Adrenal gland (tissue), 19 donors: ENCODE measurements around the gene EXOC4. TPM values are rescaled to one million over a fixed set of nuclear protein-coding genes. Genes with fewer than 3 reads are reported as not detected.
"Not testable (repeated sequence)": the region's sequence is repeated elsewhere in the genome, so short reads cannot be mapped to it uniquely, and the experiment has no call there.

Experiments
- DNase-seq, 7 donors: peaks; one replicate each; pipeline ENCODE4 v3.0.0-alpha.2; 2019 to 2020
- H3K27ac ChIP-seq, 5 donors: fragments of 200-600 bp; sonication (generic) in 4 of 5; 1 replicate in 3 of 5; 2 replicates in 2 of 5; pipeline versions ENCODE4 v1.5.1 to v1.8.0; 2016 to 2020; ENCODE audit warnings: mild to moderate bottlenecking in 1 of 5
- H3K27me3 ChIP-seq: fragments of 200-600 bp; 2 replicates; pipeline ENCODE4 v1.8.0; 2021
- H3K36me3 ChIP-seq, 2 donors: fragments of 200-600 bp; replicated peaks in 1 of 2; 1 replicate in 1 of 2; 2 replicates in 1 of 2; pipeline versions ENCODE4 v1.5.1 to v1.8.0; 2018 to 2022
- H3K4me1 ChIP-seq, 2 donors: fragments of 200-600 bp; replicated peaks in 1 of 2; 1 replicate in 1 of 2; 2 replicates in 1 of 2; pipeline versions ENCODE4 v1.5.1 to v1.8.0; 2018 to 2021
- H3K4me3 ChIP-seq, 4 donors: fragments of 200-600 bp; sonication (generic) in 3 of 4; one replicate each; pipeline ENCODE4 v1.5.1; 2016 to 2018
- H3K9me3 ChIP-seq, 3 donors: fragments of 200-600 bp; sonication (generic) in 1 of 3; replicated peaks in 1 of 3; 1 replicate in 2 of 3; 2 replicates in 1 of 3; pipeline versions ENCODE4 v1.5.1 to v1.8.0; 2016 to 2021
- POLR2A ChIP-seq, 2 donors: fragments of 450-650 bp; IDR thresholded peaks; one replicate each; pipeline ENCODE4 v1.6.1; 2017; ENCODE audit warnings: antibody characterized with exemption in 2 of 2, mild to moderate bottlenecking in 2 of 2, moderate library complexity in 1 of 2
- WGBS, 4 donors: extraction: QIAGEN DNeasy Blood & Tissue Kit in 2 of 4; methylation state at CpG; one replicate each; pipeline versions ENCODE4 v1.1.5 to v1.1.7; 2013 to 2017; 5-methylcytosine and 5-hydroxymethylcytosine counted together
- intact Hi-C, 2 donors: fragments of 100-400 bp; cut with DNase I; formaldehyde crosslinking; loops; one replicate each; pipeline versions ENCODE4 v1.14.1 to v1.15.0; 2022 to 2023
- long read RNA-seq, 10 donors: library from polyadenylated mRNA in 3 of 10; unstranded in 2 of 10; stranded (forward) in 1 of 10; transcript quantifications; one replicate each; pipeline ENCODE4 v2.0.0 and lab custom pipeline, GENCODE V29; 2021 to 2026
- polyA plus RNA-seq, 3 donors: library from polyadenylated mRNA; stranded (reverse); fragments of 200-250 nt in 2 of 3; fragments of 350-450 nt in 1 of 3; fragmentation: Illumina TruSeq in 1 of 3; extraction: RNeasy Lipid Tissue Mini Kit (QIAGEN cat#74804) in 1 of 3; gene quantifications; one replicate each; pipeline ENCODE4 v1.2.3, GENCODE V29; 2013 to 2014
- total RNA-seq, 9 donors: library from RNA; depleted of rRNA in 4 of 9; stranded (reverse); fragments of >200 nt in 4 of 9; fragments of 120-200 nt in 1 of 9; fragmentation: NEBNext Ultra II Directional in 1 of 9; extraction: Animal tissue kit (Norgen Biotek cat#: 25700) in 1 of 9; gene quantifications; one replicate each; pipeline versions ENCODE4 v1.1.0 to v1.2.4, GENCODE V29; 2013 to 2023
- TF ChIP-seq, protein P1 (sequence below), 6 experiments: fragments of 450-650 bp in 4 of 6; fragments of 200-600 bp in 2 of 6; sonication (generic) in 1 of 6; IDR thresholded peaks; 1 replicate in 5 of 6; 2 replicates in 1 of 6; pipeline versions ENCODE4 v1.5.1 to v1.8.0; 2016 to 2021; ENCODE audit warnings: antibody characterized with exemption in 6 of 6, mild to moderate bottlenecking in 2 of 6, moderate library complexity in 1 of 6
- donor health status: healthy with polysubstance abuse.
- donor health status: Bipolar disorder and iron deficiency.
- donor health status: DM: yes; HTN: yes; CAD: no.
- donor health status: DM: no; HTN: no; CAD: no.
- donor health status: DM: no; HTN: no; CAD: no.
- donor health status: DM: yes; HTN: yes; CAD: no.

Gene EXOC4
- total RNA-seq (10 to 100 TPM; 28.3 to 93.8 (median 76.3) TPM), polyA plus RNA-seq (10 to 100 TPM; 12.5 to 38.3 (median 15.0) TPM)
- long read RNA-seq, donor 1, full-length matches to known transcripts, result 3 of 3 reads
- long read RNA-seq, donor 1, partial matches to known transcripts, result 0 of 3 reads
- long read RNA-seq, donor 1, other reads (novel, unspliced or antisense), result 0 of 3 reads
- long read RNA-seq, donor 2, full-length matches to known transcripts, result 4 of 4 reads
- long read RNA-seq, donor 2, partial matches to known transcripts, result 0 of 4 reads
- long read RNA-seq, donor 2, other reads (novel, unspliced or antisense), result 0 of 4 reads
- long read RNA-seq, donor 3, full-length matches to known transcripts, result 8 of 8 reads
- long read RNA-seq, donor 3, partial matches to known transcripts, result 0 of 8 reads
- long read RNA-seq, donor 3, other reads (novel, unspliced or antisense), result 0 of 8 reads
- long read RNA-seq, donor 4, full-length matches to known transcripts, result 3 of 10 reads
- long read RNA-seq, donor 4, partial matches to known transcripts, result 3 of 10 reads
- long read RNA-seq, donor 4, other reads (novel, unspliced or antisense), result 4 of 10 reads
- long read RNA-seq, donor 5, full-length matches to known transcripts, result 57 of 71 reads
- long read RNA-seq, donor 5, partial matches to known transcripts, result 7 of 71 reads
- long read RNA-seq, donor 5, other reads (novel, unspliced or antisense), result 7 of 71 reads
- long read RNA-seq, donor 6, full-length matches to known transcripts, result 7 of 19 reads
- long read RNA-seq, donor 6, partial matches to known transcripts, result 7 of 19 reads
- long read RNA-seq, donor 6, other reads (novel, unspliced or antisense), result 5 of 19 reads
- long read RNA-seq, donor 7, full-length matches to known transcripts, result 1 of 6 reads
- long read RNA-seq, donor 7, partial matches to known transcripts, result 5 of 6 reads
- long read RNA-seq, donor 7, other reads (novel, unspliced or antisense), result 0 of 6 reads
- long read RNA-seq, donor 8, full-length matches to known transcripts, result 5 of 5 reads
- long read RNA-seq, donor 8, partial matches to known transcripts, result 0 of 5 reads
- long read RNA-seq, donor 8, other reads (novel, unspliced or antisense), result 0 of 5 reads
- long read RNA-seq, donor 9, full-length matches to known transcripts, result 3 of 3 reads
- long read RNA-seq, donor 9, partial matches to known transcripts, result 0 of 3 reads
- long read RNA-seq, donor 9, other reads (novel, unspliced or antisense), result 0 of 3 reads
- long read RNA-seq, donor 10, partial matches to known transcripts, result 0 of 3 reads
- long read RNA-seq, donor 10, other reads (novel, unspliced or antisense), result 0 of 3 reads

DNA sequence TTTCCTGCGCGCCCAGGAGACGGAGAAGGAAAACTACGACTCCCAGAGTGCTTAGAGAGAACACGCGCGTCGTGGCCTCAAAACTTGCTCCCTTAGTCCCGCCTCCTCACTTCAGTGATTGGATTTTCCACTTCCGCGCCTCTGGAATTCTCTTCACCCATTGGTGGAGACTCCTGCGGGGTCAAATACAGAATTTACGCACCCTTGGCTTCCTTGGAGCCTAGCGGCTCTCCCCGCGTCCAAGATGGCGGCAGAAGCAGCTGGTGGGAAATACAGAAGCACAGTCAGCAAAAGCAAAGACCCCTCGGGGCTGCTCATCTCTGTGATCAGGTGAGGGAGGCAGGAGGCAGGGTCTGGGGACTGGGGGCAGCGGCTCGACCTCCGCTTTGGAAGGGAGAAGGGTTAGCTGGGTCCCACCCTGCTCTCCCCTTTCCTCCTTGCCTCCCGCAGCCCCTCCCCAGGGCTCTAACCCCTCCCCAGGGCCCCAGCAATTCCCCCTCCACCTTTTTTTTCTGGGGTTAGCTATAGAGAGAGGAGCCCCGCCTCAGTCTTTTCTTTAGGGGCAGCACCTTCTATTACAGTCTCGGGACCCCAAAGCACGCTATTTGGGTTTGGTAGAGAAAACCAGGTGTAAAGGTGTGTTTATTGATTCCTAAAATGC lies at the start of gene EXOC4:
Gene EXOC4 (plus strand): TSS at position 221 of the 661 bp plus-strand sequence.
- H3K4me3 ChIP-seq, result peak within 1 kb of the TSS; percentile 42 to 87 (median 86)
- peak within 1 kb of the TSS in 4 of 5 donors; percentile 65 to 90 (median 82) for H3K27ac ChIP-seq
- H3K4me1 ChIP-seq, result peaks cover 7 to 16% of the 10 kb centered on the region in 2 donors
- no peaks in the 10 kb centered on the region for H3K36me3 ChIP-seq
- TF ChIP-seq, protein P1, sequence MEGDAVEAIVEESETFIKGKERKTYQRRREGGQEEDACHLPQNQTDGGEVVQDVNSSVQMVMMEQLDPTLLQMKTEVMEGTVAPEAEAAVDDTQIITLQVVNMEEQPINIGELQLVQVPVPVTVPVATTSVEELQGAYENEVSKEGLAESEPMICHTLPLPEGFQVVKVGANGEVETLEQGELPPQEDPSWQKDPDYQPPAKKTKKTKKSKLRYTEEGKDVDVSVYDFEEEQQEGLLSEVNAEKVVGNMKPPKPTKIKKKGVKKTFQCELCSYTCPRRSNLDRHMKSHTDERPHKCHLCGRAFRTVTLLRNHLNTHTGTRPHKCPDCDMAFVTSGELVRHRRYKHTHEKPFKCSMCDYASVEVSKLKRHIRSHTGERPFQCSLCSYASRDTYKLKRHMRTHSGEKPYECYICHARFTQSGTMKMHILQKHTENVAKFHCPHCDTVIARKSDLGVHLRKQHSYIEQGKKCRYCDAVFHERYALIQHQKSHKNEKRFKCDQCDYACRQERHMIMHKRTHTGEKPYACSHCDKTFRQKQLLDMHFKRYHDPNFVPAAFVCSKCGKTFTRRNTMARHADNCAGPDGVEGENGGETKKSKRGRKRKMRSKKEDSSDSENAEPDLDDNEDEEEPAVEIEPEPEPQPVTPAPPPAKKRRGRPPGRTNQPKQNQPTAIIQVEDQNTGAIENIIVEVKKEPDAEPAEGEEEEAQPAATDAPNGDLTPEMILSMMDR (IDR thresholded peaks at IDR 0.05), result no peak
- peak in 1 of 2 donors; percentile 60 for TF ChIP-seq POLR2A (IDR thresholded peaks at IDR 0.05)
- no peaks in the 10 kb centered on the region for H3K27me3 ChIP-seq
- intact Hi-C loops, result no loop called here
- WGBS, 4 donors, result 0 to 1% (median 1%) methylated on average over 17 to 25 of the region's 25 CpGs
- no peaks in the 10 kb centered on the region for H3K9me3 ChIP-seq
- peak; percentile 94 to 98 (median 96) for DNase-seq

- no peaks in the 10 kb centered on the region for H3K27me3 ChIP-seq
- intact Hi-C loops, result no loop called here
- no peak overlapping the region for H3K27ac ChIP-seq
- TF ChIP-seq, protein P1 (IDR thresholded peaks at IDR 0.05), result no peak
- no peak for TF ChIP-seq POLR2A (IDR thresholded peaks at IDR 0.05)
- no peaks in the 10 kb centered on the region for H3K4me1 ChIP-seq
- DNase-seq, result no peak
- WGBS, 4 donors, result 78 to 95% (median 86%) methylated on average over 3 of the region's 3 CpGs
- H3K9me3 ChIP-seq, result no peaks in the 10 kb centered on the region
- H3K36me3 ChIP-seq, result no peaks in the 10 kb centered on the region
- H3K4me3 ChIP-seq, result no peak overlapping the region
Observed at GRCh38 chr7:133203490-133203889, 49.4 kb upstream of the EXOC4 start.

DNA sequence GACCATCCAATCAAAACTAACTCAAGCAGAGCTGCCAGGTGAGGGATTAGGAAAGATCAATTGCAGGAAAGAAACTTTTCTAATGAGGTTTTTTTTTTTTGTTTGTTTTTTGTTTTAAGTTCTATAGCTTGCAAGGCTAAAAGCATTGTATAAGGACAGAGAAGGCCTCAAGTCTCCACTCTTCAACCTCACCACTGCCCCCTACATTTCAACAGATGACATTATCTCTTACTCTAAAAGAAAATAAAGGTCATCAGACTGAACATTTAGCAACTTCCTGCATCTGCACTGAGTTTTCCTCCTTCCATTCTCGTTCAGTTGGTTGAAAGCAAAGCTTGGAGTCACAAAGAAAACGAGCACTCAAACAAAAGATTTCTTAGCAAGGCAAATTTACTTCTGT lies 45.2 kb upstream of the EXOC4 start:
- no peaks in the 10 kb centered on the region for H3K27me3 ChIP-seq
- WGBS, 4 donors, result 52 to 66% (median 58%) methylated on average over 2 of the region's 2 CpGs

GRCh38 chr7:133210817-133211216 lies 42.1 kb upstream of the EXOC4 start:
- H3K4me1 ChIP-seq, DNase-seq, H3K4me3 ChIP-seq, H3K9me3 ChIP-seq, H3K27ac ChIP-seq, H3K27me3 ChIP-seq, intact Hi-C loops, H3K36me3 ChIP-seq: not testable (repeated sequence)
- WGBS, 4 donors, result 81 to 88% (median 83%) methylated on average over 10 of the region's 10 CpGs

More for the DNA sequence above, 45.2 kb upstream of the EXOC4 start:
- H3K36me3 ChIP-seq, result no peaks in the 10 kb centered on the region
- no peaks in the 10 kb centered on the region for H3K9me3 ChIP-seq
- TF ChIP-seq, protein P1 (IDR thresholded peaks at IDR 0.05), result no peak
- TF ChIP-seq POLR2A (IDR thresholded peaks at IDR 0.05), result no peak
- no peaks in the 10 kb centered on the region for H3K4me1 ChIP-seq
- H3K4me3 ChIP-seq, result no peak overlapping the region
- no peak overlapping the region for H3K27ac ChIP-seq
- no peak for DNase-seq
- intact Hi-C loops, result no loop called here

GRCh38 chr7:133213772-133214171 lies 39.1 kb upstream of the EXOC4 start:
- DNase-seq, H3K27ac ChIP-seq, H3K27me3 ChIP-seq, intact Hi-C loops, H3K9me3 ChIP-seq, H3K36me3 ChIP-seq, H3K4me1 ChIP-seq, H3K4me3 ChIP-seq: not testable (repeated sequence)
- 86 to 100% (median 88%) methylated on average over 3 of the region's 3 CpGs for WGBS, 4 donors
